ENCODE results near the gene OR51G2. TPM values are rescaled to one million over a fixed set of nuclear protein-coding genes. Genes with fewer than 3 reads are reported as not detected.

Gene OR51G2
- total RNA-seq, 1 experiment from 2014 or later = not detected

DNA sequence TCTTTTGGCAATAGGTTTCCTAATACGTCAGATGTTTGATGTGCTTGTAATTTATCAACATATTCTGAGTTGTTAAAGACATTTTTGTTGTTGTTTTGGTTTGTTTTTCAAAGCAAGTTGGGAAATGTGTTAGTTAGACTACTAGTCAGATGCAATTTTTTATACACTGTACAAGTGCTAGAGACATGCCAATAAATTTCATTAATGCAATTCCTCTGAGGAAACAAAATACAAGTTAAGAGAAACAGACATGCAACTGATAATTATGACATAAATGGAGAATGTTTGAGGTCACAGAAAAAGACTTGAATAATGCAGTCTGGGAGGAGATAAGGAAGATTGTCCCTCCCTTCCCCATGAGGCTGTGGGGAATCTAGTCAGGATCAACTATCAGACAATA, 31.6 kb downstream of the OR51G2 start:
- Mint-ChIP-seq H3K27me3 (ENCODE audit: low read depth) (no peaks in the 10 kb centered on the region), H3K4me3 (no peak overlapping the region), H3K4me1 (no peaks in the 10 kb centered on the region), H3K27ac (no peak overlapping the region), H3K9me3 (no peaks in the 10 kb centered on the region), H3K36me3 (ENCODE audit: insufficient read depth in 1 of 3, low read depth in 3 of 3) (no peaks in the 10 kb centered on the region)
- TF ChIP-seq, protein P1, sequence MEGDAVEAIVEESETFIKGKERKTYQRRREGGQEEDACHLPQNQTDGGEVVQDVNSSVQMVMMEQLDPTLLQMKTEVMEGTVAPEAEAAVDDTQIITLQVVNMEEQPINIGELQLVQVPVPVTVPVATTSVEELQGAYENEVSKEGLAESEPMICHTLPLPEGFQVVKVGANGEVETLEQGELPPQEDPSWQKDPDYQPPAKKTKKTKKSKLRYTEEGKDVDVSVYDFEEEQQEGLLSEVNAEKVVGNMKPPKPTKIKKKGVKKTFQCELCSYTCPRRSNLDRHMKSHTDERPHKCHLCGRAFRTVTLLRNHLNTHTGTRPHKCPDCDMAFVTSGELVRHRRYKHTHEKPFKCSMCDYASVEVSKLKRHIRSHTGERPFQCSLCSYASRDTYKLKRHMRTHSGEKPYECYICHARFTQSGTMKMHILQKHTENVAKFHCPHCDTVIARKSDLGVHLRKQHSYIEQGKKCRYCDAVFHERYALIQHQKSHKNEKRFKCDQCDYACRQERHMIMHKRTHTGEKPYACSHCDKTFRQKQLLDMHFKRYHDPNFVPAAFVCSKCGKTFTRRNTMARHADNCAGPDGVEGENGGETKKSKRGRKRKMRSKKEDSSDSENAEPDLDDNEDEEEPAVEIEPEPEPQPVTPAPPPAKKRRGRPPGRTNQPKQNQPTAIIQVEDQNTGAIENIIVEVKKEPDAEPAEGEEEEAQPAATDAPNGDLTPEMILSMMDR (conservative IDR thresholded peaks at IDR 0.05) = no peak
- H3K4ac ChIP-seq (ENCODE audit: low read depth, low read length) = no peak overlapping the region
- no peak overlapping the region for H3K27ac ChIP-seq (ENCODE audit: insufficient read length, low read depth, low read length)
- no peak overlapping the region for H2BK20ac ChIP-seq (ENCODE audit: low read depth, low read length, poor library complexity, severe bottlenecking)
- no peak overlapping the region for H3K56ac ChIP-seq (ENCODE audit: insufficient read length, low read depth, low read length)
- no peak overlapping the region for H2AK5ac ChIP-seq (ENCODE audit: insufficient read length, low read length)
- no peak overlapping the region for H3T11ph ChIP-seq (ENCODE audit: low read length)
- H2BK15ac ChIP-seq (ENCODE audit: low read depth, low read length) = no peak overlapping the region
- no peaks in the 10 kb centered on the region for H3K79me2 ChIP-seq (ENCODE audit: insufficient read depth, low read length)
- no peak overlapping the region for H3K14ac ChIP-seq (ENCODE audit: insufficient read depth, low read length)
- H3K27me3 ChIP-seq (ENCODE audit: insufficient read depth, low read length) = no peaks in the 10 kb centered on the region
- H3K4me2 ChIP-seq (ENCODE audit: insufficient read depth, insufficient read length, low read length) = no peak overlapping the region
- H3K4me1 ChIP-seq (ENCODE audit: insufficient read depth, low read length) = no peaks in the 10 kb centered on the region
- no peak overlapping the region for H2BK120ac ChIP-seq (ENCODE audit: low read depth, low read length, poor library complexity, severe bottlenecking)
- H3K9me3 ChIP-seq (ENCODE audit: control insufficient read depth, low read depth, low read length) = no peaks in the 10 kb centered on the region
- no peaks in the 10 kb centered on the region for H3K79me1 ChIP-seq (ENCODE audit: insufficient read depth, low read depth, low read length, poor library complexity, severe bottlenecking)
- no peak overlapping the region for H2BK5ac ChIP-seq (ENCODE audit: insufficient read length, low read length)
- no CpG with 5 or more reads among the region's 1 CpG for WGBS (ENCODE audit: extremely low coverage, insufficient read length, low lambda C conversion rate)
- no peak overlapping the region for H2BK12ac ChIP-seq (ENCODE audit: insufficient read length, low read depth, low read length)
- no peak overlapping the region for H4K5ac ChIP-seq (ENCODE audit: insufficient read length, low read depth, low read length)
- no peak for DNase-seq
- H2AFZ ChIP-seq (ENCODE audit: low read length) = no peak overlapping the region
- no peak overlapping the region for H3K9ac ChIP-seq (ENCODE audit: extremely low read depth, insufficient read length, low read length)
- H3K18ac ChIP-seq (ENCODE audit: insufficient read length, low read depth, low read length) = no peak overlapping the region
- no peak overlapping the region for H4K8ac ChIP-seq (replicated peaks; ENCODE audit: insufficient read length, low read depth, low read length)
- H4K20me1 ChIP-seq (ENCODE audit: control insufficient read depth, insufficient read depth, insufficient read length) = no peaks in the 10 kb centered on the region
- no peaks in the 10 kb centered on the region for H3K23me2 ChIP-seq (ENCODE audit: insufficient read length, low read depth, low read length, poor library complexity, severe bottlenecking)
- no peak overlapping the region for H3K23ac ChIP-seq (ENCODE audit: insufficient read length, low read depth, low read length)
- no peak overlapping the region for H4K91ac ChIP-seq (ENCODE audit: insufficient read length, low read depth, low read length)

Measured in H9 (cell line).